Stimulated activated CD4-positive, alpha-beta T cell treated with anti-CD3 and anti-CD28 coated beads, Interleukin-2, amount 100 ng/mL, for 4 hours (primary cell): Measurements from ENCODE around the gene ANKRD53.

ENCODE experiments used
- DNase-seq: peaks from one replicate; pipeline ENCODE4 v3.0.0-alpha.2; 2020; ENCODE audit warnings: low read depth

ANKRD53 gene

GRCh38 chr2:70965506-70965905 is 12.9 kb upstream of the ANKRD53 start:
- DNase-seq = no peak

GRCh38 chr2:70966681-70967080 is 11.7 kb upstream of the ANKRD53 start:
- DNase-seq = no peak

GRCh38 chr2:70967189-70967588 is 11.2 kb upstream of the ANKRD53 start:
- DNase-seq = no peak

- DNase-seq = no peak
Observed at GRCh38 chr2:70974592-70974991, 3.8 kb upstream of the ANKRD53 start.

- no peak for DNase-seq
Observed at GRCh38 chr2:70975237-70975636, 3.2 kb upstream of the ANKRD53 start.

GRCh38 chr2:70977605-70978205 is 725 bp upstream of the ANKRD53 start:
- DNase-seq = no peak

GRCh38 chr2:70979180-70979488 is 704 bp downstream of the ANKRD53 start:
- no peak for DNase-seq

GRCh38 chr2:70979626-70980025 is 1.2 kb downstream of the ANKRD53 start:
- DNase-seq = no peak

- no peak for DNase-seq
Observed at GRCh38 chr2:70981421-70981820, 3.0 kb downstream of the ANKRD53 start.

GRCh38 chr2:70981866-70982810 is 3.7 kb downstream of the ANKRD53 start:
- no peak for DNase-seq

- no peak for DNase-seq
Observed at GRCh38 chr2:70982971-70983370, 4.5 kb downstream of the ANKRD53 start.

- no peak for DNase-seq
Observed at GRCh38 chr2:70983506-70984227, 5.2 kb downstream of the ANKRD53 start.

GRCh38 chr2:70984228-70984575 is 5.8 kb downstream of the ANKRD53 start:
- no peak for DNase-seq

- peak; percentile 73 for DNase-seq
Observed at GRCh38 chr2:70984576-70985282, 6.3 kb downstream of the ANKRD53 start.

- no peak for DNase-seq
Observed at GRCh38 chr2:70985283-70985688, 6.9 kb downstream of the ANKRD53 start.

- no peak for DNase-seq
Observed at GRCh38 chr2:70985956-70986355, 7.5 kb downstream of the ANKRD53 start.

GRCh38 chr2:70986499-70987189 is 8.2 kb downstream of the ANKRD53 start:
- DNase-seq = no peak

- DNase-seq = no peak
Observed at GRCh38 chr2:70987386-70987785, 9.0 kb downstream of the ANKRD53 start.

- DNase-seq = no peak
Observed at GRCh38 chr2:70988151-70988550, 9.7 kb downstream of the ANKRD53 start.

- DNase-seq = no peak
Observed at GRCh38 chr2:70988726-70989648, 10.6 kb downstream of the ANKRD53 start.

- DNase-seq = no peak
Observed at GRCh38 chr2:70990216-70990615, 11.8 kb downstream of the ANKRD53 start.
